SH-SY5Y (cell line): ENCODE measurements around the gene ZNF70.

ENCODE experiments used
- GATA2 ChIP-seq: IDR thresholded peaks from 2 replicates; pipeline ENCODE4 v1.6.1; 2011; ENCODE audit warnings: mild to moderate bottlenecking, low read depth, low read length
- GATA3 ChIP-seq: IDR thresholded peaks from 2 replicates; pipeline ENCODE4 v1.6.1; 2011; ENCODE audit warnings: low read depth, mild to moderate bottlenecking, low read length, moderate library complexity

Gene ZNF70

GRCh38 chr22:23750714-23751440 lies at the start of gene ZNF70:
TSS of gene ZNF70 (minus strand) at chr22:23751112. CDS start at chr22:23745140, 5,972 bp downstream.
- no peak for TF ChIP-seq GATA2

GRCh38 chr22:23796461-23796860 lies 45.5 kb upstream of the ZNF70 start:
- TF ChIP-seq GATA3 (no peak), GATA2 (no peak)

DNA sequence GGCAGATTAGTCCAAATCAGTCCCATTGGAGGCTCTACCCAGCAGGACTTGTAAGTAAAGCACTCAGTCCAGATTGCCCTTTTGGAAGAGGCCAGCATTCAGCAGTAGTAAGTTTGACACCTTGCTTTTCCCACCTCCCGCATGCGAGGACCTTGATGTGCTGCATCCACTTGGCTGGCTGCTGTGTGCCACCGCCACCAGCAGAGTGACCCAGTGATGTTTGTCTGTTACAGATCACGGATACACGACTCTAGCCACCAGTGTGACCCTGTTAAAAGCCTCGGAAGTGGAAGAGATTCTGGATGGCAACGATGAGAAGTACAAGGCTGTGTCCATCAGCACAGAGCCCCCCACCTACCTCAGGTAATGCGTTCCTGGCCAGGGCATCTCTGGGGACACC lies 42.4 kb upstream of the ZNF70 start:
- TF ChIP-seq GATA2 (no peak), GATA3 (no peak)

DNA sequence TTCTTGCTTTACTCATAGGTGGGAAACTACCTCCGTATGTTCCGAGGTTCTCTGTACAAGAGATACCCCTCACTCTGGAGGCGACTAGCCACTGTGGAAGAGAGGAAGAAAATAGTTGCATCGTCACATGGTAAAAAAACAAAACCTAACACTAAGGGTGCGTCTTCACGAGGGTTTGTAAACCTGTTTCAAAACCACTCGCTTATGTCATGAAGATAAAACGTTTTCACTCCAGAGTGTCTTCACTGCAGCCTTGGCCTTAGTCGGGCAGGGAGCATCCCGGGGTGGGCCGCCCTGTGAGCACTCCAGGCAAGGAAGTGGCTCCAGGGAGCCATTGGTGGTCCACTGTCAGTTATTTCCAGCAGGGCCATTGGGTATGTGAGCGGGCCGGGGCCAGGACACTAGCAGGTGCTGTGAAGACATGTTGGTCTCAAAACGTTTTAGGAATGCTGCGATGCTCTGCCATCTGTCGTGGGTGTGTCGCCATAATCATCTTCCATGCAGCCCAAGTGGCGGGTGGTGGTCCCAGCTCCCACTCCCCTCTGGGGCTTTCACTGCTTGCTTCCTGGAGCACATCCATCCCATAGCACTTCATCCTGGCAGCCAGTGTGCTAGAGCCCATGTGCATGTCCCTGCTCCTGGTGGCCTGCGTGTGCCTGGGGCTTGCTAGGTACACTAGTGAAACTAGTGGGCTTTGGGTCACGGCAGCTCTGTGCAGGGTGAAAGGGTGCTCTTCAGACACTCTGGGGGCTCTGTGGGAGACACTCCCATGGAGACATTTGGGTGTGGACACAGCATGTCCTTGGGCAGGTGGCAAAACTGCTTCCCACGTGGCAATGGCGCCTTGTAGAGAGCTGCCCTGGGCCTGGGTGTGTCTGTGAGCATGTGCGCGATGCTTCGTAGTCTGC lies 41.1 kb upstream of the ZNF70 start:
- TF ChIP-seq GATA2, result no peak
- no peak for TF ChIP-seq GATA3

DNA sequence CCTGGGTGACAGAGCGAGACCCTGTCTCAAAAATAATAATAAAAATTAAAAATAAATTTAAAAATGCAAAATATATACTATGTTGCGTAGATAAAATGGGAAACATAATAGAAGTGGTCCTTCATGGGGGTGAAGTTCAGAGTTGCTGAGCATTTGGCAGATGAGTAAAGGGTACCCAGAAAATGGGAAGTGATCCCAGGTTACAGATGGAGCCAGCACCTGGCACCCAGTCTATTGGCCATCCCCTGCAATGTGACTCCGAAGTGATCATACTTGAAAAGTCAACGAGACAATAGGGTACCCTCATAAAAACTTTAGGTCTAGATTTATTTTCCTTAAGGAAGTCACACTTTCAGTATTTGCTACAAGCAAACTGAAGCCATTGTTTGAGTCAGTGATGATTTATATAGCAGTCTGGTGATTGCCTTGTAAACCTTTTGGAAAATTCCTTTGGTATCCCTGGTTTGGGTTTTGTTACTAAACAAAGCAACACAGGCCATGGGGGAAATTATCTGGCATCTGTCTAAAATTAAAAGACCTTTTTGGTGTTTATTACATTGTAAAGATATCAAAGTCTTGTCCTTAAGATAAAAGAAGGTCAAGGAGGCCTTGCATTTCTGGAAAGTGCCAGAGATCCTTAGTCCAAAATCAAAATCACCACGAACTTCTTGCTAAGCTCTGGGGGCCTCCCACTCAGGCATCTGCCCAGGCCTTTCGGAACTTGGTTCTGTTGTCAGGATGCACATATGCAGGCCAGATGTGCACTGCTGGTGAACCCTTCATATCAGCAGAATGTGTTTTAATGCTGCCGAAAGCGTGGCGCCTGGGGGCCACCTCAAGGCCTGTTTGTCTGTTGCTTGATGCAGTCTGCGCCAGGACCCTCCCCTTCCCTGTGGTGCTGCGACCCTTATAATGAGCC lies 40.2 kb upstream of the ZNF70 start:
- TF ChIP-seq GATA2 (0 out of 2 replicates have a peak, but pooled peaks have one; percentile 17), GATA3 (no peak)

GRCh38 chr22:23789638-23790037 lies 38.7 kb upstream of the ZNF70 start:
- TF ChIP-seq GATA2 (no peak), GATA3 (no peak)

GRCh38 chr22:23789121-23789520 lies 38.2 kb upstream of the ZNF70 start:
- TF ChIP-seq GATA3 (no peak), GATA2 (no peak)

DNA sequence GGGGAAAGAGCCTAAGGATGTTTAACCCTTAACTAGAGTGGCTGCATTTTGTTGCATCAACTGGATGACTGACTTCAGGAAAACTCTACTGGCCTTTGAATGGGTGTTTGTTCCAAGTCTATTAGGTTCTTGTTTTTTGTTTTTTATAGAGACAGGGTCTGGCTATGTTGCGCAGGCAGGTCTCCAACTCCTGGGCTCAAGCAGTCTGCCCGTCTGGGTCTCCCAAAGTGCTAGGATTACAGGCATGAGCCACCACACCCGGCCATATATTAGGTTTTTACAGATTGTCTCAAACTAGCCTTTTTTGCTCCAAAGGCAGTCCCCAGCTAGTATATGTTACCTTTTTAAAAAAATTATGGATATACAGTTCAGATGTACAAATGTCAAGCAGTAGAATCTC lies 37.0 kb upstream of the ZNF70 start:
- TF ChIP-seq GATA2 (no peak), GATA3 (no peak)

GRCh38 chr22:23787600-23787896 lies 36.6 kb upstream of the ZNF70 start:
- no peak for TF ChIP-seq GATA3
- TF ChIP-seq GATA2, result no peak

DNA sequence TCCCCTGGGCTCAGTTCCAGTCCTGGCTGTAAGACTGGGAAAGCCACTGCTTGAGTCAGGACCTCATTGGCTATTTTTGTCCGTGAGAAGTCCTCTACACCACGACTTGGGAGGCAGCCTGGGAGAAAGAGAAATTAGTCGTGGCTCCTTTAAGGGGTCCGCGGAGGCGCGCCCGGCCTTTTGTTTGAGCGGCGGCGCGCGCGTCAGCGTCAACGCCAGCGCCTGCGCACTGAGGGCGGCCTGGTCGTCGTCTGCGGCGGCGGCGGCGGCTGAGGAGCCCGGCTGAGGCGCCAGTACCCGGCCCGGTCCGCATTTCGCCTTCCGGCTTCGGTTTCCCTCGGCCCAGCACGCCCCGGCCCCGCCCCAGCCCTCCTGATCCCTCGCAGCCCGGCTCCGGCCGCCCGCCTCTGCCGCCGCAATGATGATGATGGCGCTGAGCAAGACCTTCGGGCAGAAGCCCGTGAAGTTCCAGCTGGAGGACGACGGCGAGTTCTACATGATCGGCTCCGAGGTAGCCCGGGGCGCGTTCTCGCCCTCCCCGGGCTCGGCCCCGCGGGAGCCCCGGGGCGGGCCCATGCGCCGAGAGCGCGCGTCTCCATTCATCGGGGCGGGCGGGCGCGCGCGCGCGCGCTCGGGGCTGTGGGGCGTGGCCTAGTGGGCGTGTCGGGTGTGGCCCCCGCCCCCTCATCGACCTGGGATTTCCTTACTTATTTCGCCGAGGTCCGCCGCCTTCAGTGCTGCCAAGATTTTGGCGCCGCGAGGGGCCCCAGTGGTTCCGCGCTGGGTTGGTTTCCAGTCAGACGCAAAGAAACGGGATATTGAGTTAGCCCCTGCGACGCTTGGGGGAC lies 36.1 kb upstream of the ZNF70 start, which contains the start of gene SMARCB1:
Gene SMARCB1, plus strand, starts transcription at position 215 of the 848 bp plus-strand sequence. Its CDS starts 204 bp downstream, at position 419.
- no peak for TF ChIP-seq GATA2
- no peak for TF ChIP-seq GATA3

GRCh38 chr22:23786261-23786710 lies 35.4 kb upstream of the ZNF70 start:
- TF ChIP-seq GATA2 (no peak), GATA3 (no peak)

GRCh38 chr22:23784215-23784732 lies 33.4 kb upstream of the ZNF70 start:
- TF ChIP-seq GATA2 (no peak), GATA3 (no peak)

DNA sequence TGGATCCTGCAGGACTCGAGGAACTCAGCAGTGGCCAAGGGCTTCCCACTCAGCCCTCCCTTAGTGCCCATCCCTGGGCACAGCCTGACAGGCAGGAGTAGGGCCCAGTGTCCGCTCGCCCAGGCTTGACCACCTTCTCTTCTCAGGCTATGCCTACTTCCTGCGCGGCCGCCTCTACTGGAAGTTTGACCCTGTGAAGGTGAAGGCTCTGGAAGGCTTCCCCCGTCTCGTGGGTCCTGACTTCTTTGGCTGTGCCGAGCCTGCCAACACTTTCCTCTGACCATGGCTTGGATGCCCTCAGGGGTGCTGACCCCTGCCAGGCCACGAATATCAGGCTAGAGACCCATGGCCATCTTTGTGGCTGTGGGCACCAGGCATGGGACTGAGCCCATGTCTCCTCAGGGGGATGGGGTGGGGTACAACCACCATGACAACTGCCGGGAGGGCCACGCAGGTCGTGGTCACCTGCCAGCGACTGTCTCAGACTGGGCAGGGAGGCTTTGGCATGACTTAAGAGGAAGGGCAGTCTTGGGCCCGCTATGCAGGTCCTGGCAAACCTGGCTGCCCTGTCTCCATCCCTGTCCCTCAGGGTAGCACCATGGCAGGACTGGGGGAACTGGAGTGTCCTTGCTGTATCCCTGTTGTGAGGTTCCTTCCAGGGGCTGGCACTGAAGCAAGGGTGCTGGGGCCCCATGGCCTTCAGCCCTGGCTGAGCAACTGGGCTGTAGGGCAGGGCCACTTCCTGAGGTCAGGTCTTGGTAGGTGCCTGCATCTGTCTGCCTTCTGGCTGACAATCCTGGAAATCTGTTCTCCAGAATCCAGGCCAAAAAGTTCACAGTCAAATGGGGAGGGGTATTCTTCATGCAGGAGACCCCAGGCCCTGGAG lies 32.6 kb upstream of the ZNF70 start:
- TF ChIP-seq GATA2 (no peak), GATA3 (no peak)
